Panc1 (cell line): Measurements from ENCODE around the gene MLH3. TPM values are rescaled to one million over a fixed set of nuclear protein-coding genes. Genes with fewer than 3 reads are reported as not detected.

Experiments
- ATAC-seq: fragments of 200-7000 bp; cut with Tn5 transposase; 2 replicates; pipeline ENCODE4 v1.9.1; 2020; ENCODE audit warnings: mild to moderate bottlenecking, moderate library complexity
- BruUV-seq: library from RNA; stranded (reverse); fragments of 400-500 nt; replicated peaks from 2 replicates; lab custom pipeline; 2021; lab: Mats Ljungman, UMichigan
- CTCF ChIA-PET: fragments of 300-600 bp; sonication (Branson Sonifier 250); formaldehyde crosslinking; loops from one replicate; lab custom pipeline; 2022; ENCODE audit warnings: antibody characterized with exemption; lab: Charles Lee
- POLR2A ChIA-PET: fragments of 300-600 bp; sonication (Branson Sonifier 250); formaldehyde crosslinking; loops from one replicate; lab custom pipeline; 2022; ENCODE audit warnings: antibody characterized with exemption; lab: Charles Lee
- DNase-seq: peaks from one replicate; pipeline ENCODE4 v3.0.0-alpha.2; 2010; ENCODE audit warnings: low read depth, low spot score
- H3K27ac ChIP-seq: 2 replicates; pipeline ENCODE4 v1.5.1; 2011; ENCODE audit warnings: mild to moderate bottlenecking, low read length, inconsistent platforms
- H3K27me3 ChIP-seq: fragments of 200-500 bp; sonication (Bioruptor generic); 2 replicates; pipeline ENCODE4 v1.6.0; 2014; ENCODE audit warnings: low read length, inconsistent platforms; ENCODE audit not compliant: control insufficient read depth, insufficient read depth
- H3K36me3 ChIP-seq: fragments of 200-500 bp; sonication (Bioruptor generic); 2 replicates; pipeline ENCODE4 v1.5.1; 2014; ENCODE audit warnings: inconsistent platforms, mild to moderate bottlenecking, low read length, moderate library complexity; ENCODE audit not compliant: control insufficient read depth, insufficient read depth
- H3K4me1 ChIP-seq: 2 replicates; pipeline ENCODE4 v1.5.1; 2011; ENCODE audit warnings: inconsistent platforms, mild to moderate bottlenecking, low read length, moderate library complexity; ENCODE audit not compliant: control insufficient read depth, insufficient read depth
- H3K4me3 ChIP-seq, 2 experiments: 2 replicates each; pipeline ENCODE4 v1.5.1; 2011 to 2012; ENCODE audit warnings: low read depth in 2 of 2, low read length in 2 of 2, mild to moderate bottlenecking in 2 of 2, inconsistent platforms in 1 of 2, moderate library complexity in 1 of 2
- H3K9me3 ChIP-seq: fragments of 200-500 bp; sonication (Bioruptor generic); 2 replicates; pipeline ENCODE4 v1.5.1; 2014; ENCODE audit warnings: low read depth, mild to moderate bottlenecking, inconsistent platforms, low read length, moderate library complexity; ENCODE audit not compliant: control insufficient read depth, insufficient read depth
- POLR2AphosphoS5 ChIP-seq: IDR thresholded peaks from 2 replicates; pipeline ENCODE4 v1.6.1; 2012; ENCODE audit warnings: mild to moderate bottlenecking, low read depth, low read length, moderate library complexity
- REST ChIP-seq, 2 experiments: IDR thresholded peaks; 2 replicates each; pipeline ENCODE4 v1.6.1; 2011 to 2012; ENCODE audit warnings: low read depth in 2 of 2, control low read depth in 1 of 2, low read length in 1 of 2, mild to moderate bottlenecking in 1 of 2, moderate library complexity in 1 of 2; ENCODE audit not compliant: insufficient read depth in 1 of 2
- SIN3A ChIP-seq: IDR thresholded peaks from 2 replicates; pipeline ENCODE4 v1.6.1; 2012; ENCODE audit warnings: low read depth, mild to moderate bottlenecking, low read length, moderate library complexity, borderline replicate concordance; ENCODE audit not compliant: insufficient read depth
- in situ Hi-C: cut with HindIII; loops from 2 replicates; pipeline ENCODE4 v1.10.0; 2016; ENCODE audit warnings: low sequenced_read_pairs, low pct_unique_long_range_greater_than_20kb
- intact Hi-C: fragments of 100-400 bp; cut with micrococcal nuclease; formaldehyde crosslinking; loops from one replicate; pipeline ENCODE4 v1.10.0; 2022; ENCODE audit not compliant: unreplicated experiment
- total RNA-seq: library from RNA; stranded (reverse); gene quantifications from one replicate; pipeline ENCODE4 v1.2.1, GENCODE V29; 2021; ENCODE audit not compliant: unreplicated experiment

Gene MLH3
- total RNA-seq, 1 experiment from 2014 or later, result 17.0 TPM

DNA sequence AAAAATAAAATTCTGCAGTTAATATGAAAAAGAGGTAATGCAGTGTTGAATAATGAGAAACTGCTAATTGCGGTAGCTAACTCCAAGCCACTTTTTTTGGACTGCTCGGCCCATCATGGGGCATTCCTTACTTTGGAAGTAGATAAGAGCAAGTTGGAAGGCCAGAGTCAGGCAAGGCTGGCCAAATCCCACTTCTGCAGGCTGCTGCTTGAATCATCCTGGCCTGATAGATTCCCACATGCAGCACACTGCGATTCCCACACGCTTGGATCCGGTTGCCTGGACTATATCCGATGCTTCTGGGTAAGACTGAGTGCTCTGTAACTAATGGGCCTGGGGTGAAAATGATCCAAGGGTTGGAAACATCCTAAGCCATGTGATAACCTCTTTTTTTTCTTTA lies 38.0 kb downstream of the MLH3 start:
- TF ChIP-seq REST (IDR thresholded peaks at IDR 0.05; ENCODE audit: insufficient read depth in 1 of 2, low read depth in 2 of 2, low read length in 1 of 2) (no peak), SIN3A (no peak)
- Histone ChIP-seq H3K4me1 (no peaks in the 10 kb centered on the region; the same call in 1 of the 2 replicates), H3K27me3 (no peaks in the 10 kb centered on the region), H3K9me3 (no peaks in the 10 kb centered on the region), H3K36me3 (peaks cover 16% of the 10 kb centered on the region), H3K27ac (no peak overlapping the region), H3K4me3 (no peak overlapping the region)
- no TSS peak for BruUV-seq
- CTCF ChIA-PET, result no interaction called here
- DNase-seq (no peak), ATAC-seq (no peak)
- intact Hi-C loops, result no loop called here
- in situ Hi-C loops, result no loop called here
- POLR2A ChIA-PET, result no interaction called here

DNA sequence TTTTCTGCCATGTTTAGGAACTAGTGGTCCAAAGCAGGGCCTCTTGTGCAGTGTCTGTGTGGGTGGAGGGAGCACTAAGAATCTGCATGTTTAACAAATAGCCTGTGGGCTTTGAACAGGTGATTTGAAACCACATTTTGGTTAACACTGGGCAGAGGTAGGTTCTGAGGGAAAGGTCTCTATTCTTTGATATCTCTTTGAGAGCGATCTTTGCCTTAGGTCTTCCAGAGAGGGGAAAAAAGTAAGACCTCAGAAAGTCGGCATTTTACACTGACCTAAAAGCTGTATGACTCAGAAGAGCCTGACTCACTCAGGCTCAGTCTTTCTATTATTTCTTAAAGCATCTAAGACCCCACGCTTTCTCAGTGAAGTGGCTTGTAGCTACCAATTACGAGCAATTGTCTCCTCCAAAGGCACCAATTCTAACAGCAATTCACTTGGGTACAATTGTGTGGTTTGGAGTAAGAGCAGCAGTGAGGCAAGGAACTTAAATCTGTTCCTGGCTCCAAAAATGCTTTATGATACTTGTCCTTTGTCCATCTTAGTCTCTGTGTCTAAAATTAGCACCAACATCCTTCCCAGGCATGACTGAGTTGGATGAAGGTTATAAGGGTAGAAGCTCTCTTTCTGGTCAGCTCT lies 39.8 kb downstream of the MLH3 start:
- in situ Hi-C loops, result no loop called here
- no peaks in the 10 kb centered on the region for H3K27me3 ChIP-seq
- TF ChIP-seq REST (IDR thresholded peaks at IDR 0.05; ENCODE audit: insufficient read depth in 1 of 2, low read depth in 2 of 2, low read length in 1 of 2) (no peak), POLR2AphosphoS5 (peak; percentile 34; the same call in 1 of the 2 replicates)
- no peak overlapping the region for H3K27ac ChIP-seq
- H3K9me3 ChIP-seq, result no peaks in the 10 kb centered on the region
- BruUV-seq, result no TSS peak
- ChIA-PET POLR2A (no interaction called here), CTCF (no interaction called here)
- DNase-seq, result no peak
- intact Hi-C loops, result no loop called here
- H3K4me1 ChIP-seq, result no peaks in the 10 kb centered on the region; the same call in 1 of the 2 replicates
- ATAC-seq, result 0 out of 2 replicates have a peak, but pooled peaks have one; percentile 56
- peaks cover 18% of the 10 kb centered on the region for H3K36me3 ChIP-seq
- H3K4me3 ChIP-seq, result no peak overlapping the region
